ENCODE data around the gene ITIH5. TPM values are rescaled to one million over a fixed set of nuclear protein-coding genes. Genes with fewer than 3 reads are reported as not detected.

Gene ITIH5
- total and polyA plus RNA-seq, 2 of the 13 experiments (the other 11 are each of a cell fraction or from before 2014, with no cell fraction given): 4.7 to 8.9 TPM

DNA sequence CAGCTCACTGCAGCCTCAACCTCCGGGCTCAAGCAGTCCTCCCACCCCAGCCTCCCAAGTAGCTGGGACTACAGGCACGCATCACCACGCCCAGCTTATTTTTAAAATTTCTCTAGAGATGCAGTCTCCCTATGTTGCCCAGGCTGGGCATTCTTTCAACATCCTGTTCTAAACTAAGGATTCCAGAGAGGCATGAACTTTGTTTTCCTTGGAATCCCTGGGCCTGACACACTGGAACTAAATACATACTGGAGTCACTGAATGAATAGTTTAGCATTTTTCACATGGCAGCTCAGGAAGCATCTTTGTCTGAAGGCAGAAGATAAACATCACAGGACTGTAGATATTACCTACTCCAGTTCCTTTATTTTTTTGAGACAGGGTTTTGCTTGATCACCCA lies 108.7 kb downstream of the ITIH5 start:
- FAIRE-seq: no peak
- Histone ChIP-seq H3K4me1 (ENCODE audit: insufficient read depth, low read length) (peaks cover 41% of the 10 kb centered on the region), H4K20me1 (ENCODE audit: insufficient read depth, low read length) (no peaks in the 10 kb centered on the region), H3K27ac (ENCODE audit: extremely low read length, insufficient read depth, low read length) (no peak overlapping the region), H3K9me3 (ENCODE audit: low read length) (no peaks in the 10 kb centered on the region), H3K27me3 (ENCODE audit: control insufficient read depth in 1 of 2, insufficient read depth in 2 of 2, low read length in 2 of 2) (no peaks in the 10 kb centered on the region), H3K79me2 (ENCODE audit: insufficient read depth, low read length) (no peaks in the 10 kb centered on the region), H3K36me3 (replicated peaks in 1 of 2; ENCODE audit: control insufficient read depth in 1 of 2, insufficient read depth in 2 of 2, low read length in 2 of 2) (no peaks in the 10 kb centered on the region), H3K4me2 (ENCODE audit: low read depth, low read length) (no peak overlapping the region), H3K4me3 (replicated peaks in 1 of 3; ENCODE audit: insufficient read depth in 1 of 3, low read depth in 2 of 3, low read length in 3 of 3) (no peak overlapping the region), H2AFZ (ENCODE audit: low read length) (no peak overlapping the region), H3K9ac (ENCODE audit: insufficient read depth, low read depth, low read length) (no peak overlapping the region)
- ATAC-seq: no peak
- CTCF ChIA-PET (ENCODE audit: low intra/inter-chr PET ratio, low total read pairs): no interaction called here
- BruUV-seq (replicated peaks): no TSS peak
- in situ Hi-C loops (cut with HindIII; ENCODE audit: extremely low pct_ligation_motif_present, low pct_unique_long_range_greater_than_20kb) (no loop called here), intact Hi-C loops (cut with micrococcal nuclease; ENCODE audit: unreplicated experiment) (no loop called here)
- POLR2A ChIA-PET: no interaction called here
- no peak for DNase-seq (ENCODE audit: low spot score)
- TF ChIP-seq PPARG (CRISPR knock-in tag; conservative IDR thresholded peaks at IDR 0.05): no peak
- TF ChIP-seq SATB2 (CRISPR knock-in tag; IDR thresholded peaks at IDR 0.05): no peak
- TF ChIP-seq HHEX (CRISPR knock-in tag; IDR thresholded peaks at IDR 0.05): no peak
- TF ChIP-seq HMGA1 (CRISPR knock-in tag; conservative IDR thresholded peaks at IDR 0.05): no peak
- no peak for TF ChIP-seq REL (CRISPR knock-in tag; conservative IDR thresholded peaks at IDR 0.05)
- no peak for TF ChIP-seq ZNF720 (CRISPR knock-in tag; IDR thresholded peaks at IDR 0.05)
- TF ChIP-seq, protein P1, sequence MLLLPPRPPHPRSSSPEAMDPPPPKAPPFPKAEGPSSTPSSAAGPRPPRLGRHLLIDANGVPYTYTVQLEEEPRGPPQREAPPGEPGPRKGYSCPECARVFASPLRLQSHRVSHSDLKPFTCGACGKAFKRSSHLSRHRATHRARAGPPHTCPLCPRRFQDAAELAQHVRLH (CRISPR knock-in tag; IDR thresholded peaks at IDR 0.05; ENCODE audit: borderline replicate concordance, low read depth): no peak
- TF ChIP-seq, protein P2, sequence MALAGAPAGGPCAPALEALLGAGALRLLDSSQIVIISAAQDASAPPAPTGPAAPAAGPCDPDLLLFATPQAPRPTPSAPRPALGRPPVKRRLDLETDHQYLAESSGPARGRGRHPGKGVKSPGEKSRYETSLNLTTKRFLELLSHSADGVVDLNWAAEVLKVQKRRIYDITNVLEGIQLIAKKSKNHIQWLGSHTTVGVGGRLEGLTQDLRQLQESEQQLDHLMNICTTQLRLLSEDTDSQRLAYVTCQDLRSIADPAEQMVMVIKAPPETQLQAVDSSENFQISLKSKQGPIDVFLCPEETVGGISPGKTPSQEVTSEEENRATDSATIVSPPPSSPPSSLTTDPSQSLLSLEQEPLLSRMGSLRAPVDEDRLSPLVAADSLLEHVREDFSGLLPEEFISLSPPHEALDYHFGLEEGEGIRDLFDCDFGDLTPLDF (CRISPR knock-in tag; IDR thresholded peaks at IDR 0.05): no peak
- TF ChIP-seq ZNF850 (CRISPR knock-in tag; conservative IDR thresholded peaks at IDR 0.05): no peak
- TF ChIP-seq NR2F1 (CRISPR knock-in tag; IDR thresholded peaks at IDR 0.05): no peak
- TF ChIP-seq HES4 (CRISPR knock-in tag; IDR thresholded peaks at IDR 0.05; ENCODE audit: borderline replicate concordance): no peak
- TF ChIP-seq GLI4 (CRISPR knock-in tag; IDR thresholded peaks at IDR 0.05; ENCODE audit: borderline replicate concordance): no peak
- TF ChIP-seq, protein P3, sequence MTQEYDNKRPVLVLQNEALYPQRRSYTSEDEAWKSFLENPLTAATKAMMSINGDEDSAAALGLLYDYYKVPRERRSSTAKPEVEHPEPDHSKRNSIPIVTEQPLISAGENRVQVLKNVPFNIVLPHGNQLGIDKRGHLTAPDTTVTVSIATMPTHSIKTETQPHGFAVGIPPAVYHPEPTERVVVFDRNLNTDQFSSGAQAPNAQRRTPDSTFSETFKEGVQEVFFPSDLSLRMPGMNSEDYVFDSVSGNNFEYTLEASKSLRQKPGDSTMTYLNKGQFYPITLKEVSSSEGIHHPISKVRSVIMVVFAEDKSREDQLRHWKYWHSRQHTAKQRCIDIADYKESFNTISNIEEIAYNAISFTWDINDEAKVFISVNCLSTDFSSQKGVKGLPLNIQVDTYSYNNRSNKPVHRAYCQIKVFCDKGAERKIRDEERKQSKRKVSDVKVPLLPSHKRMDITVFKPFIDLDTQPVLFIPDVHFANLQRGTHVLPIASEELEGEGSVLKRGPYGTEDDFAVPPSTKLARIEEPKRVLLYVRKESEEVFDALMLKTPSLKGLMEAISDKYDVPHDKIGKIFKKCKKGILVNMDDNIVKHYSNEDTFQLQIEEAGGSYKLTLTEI (CRISPR knock-in tag; conservative IDR thresholded peaks at IDR 0.05): no peak
- no peak for TF ChIP-seq MXD4 (CRISPR knock-in tag; IDR thresholded peaks at IDR 0.05)
- TF ChIP-seq, protein P4, sequence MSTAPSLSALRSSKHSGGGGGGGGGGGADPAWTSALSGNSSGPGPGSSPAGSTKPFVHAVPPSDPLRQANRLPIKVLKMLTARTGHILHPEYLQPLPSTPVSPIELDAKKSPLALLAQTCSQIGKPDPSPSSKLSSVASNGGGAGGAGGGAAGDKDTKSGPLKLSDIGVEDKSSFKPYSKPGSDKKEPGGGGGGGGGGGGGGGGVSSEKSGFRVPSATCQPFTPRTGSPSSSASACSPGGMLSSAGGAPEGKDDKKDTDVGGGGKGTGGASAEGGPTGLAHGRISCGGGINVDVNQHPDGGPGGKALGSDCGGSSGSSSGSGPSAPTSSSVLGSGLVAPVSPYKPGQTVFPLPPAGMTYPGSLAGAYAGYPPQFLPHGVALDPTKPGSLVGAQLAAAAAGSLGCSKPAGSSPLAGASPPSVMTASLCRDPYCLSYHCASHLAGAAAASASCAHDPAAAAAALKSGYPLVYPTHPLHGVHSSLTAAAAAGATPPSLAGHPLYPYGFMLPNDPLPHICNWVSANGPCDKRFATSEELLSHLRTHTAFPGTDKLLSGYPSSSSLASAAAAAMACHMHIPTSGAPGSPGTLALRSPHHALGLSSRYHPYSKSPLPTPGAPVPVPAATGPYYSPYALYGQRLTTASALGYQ (CRISPR knock-in tag; IDR thresholded peaks at IDR 0.05): no peak
- WGBS (ENCODE audit: low lambda C conversion rate): 93% methylated on average over 3 of the region's 3 CpGs
